CD4-positive, alpha-beta memory T cell (primary cell): ENCODE data around the gene ASRGL1. TPM values are rescaled to one million over a fixed set of nuclear protein-coding genes. Genes with fewer than 3 reads are reported as not detected.
"Not testable (repeated sequence)": the region's sequence is repeated elsewhere in the genome, so short reads cannot be mapped to it uniquely, and the experiment has no call there.

Experiments
- CTCF ChIA-PET: fragments of 350-600 bp; sonication (Branson Sonifier 250); formaldehyde crosslinking; loops from one replicate; lab custom pipeline; 2021; ENCODE audit warnings: inconsistent platforms; ENCODE audit not compliant: partially characterized antibody; lab: Charles Lee
- POLR2A ChIA-PET: fragments of 350-600 bp; sonication (Branson Sonifier 250); formaldehyde crosslinking; loops from one replicate; lab custom pipeline; 2021; ENCODE audit not compliant: partially characterized antibody; lab: Charles Lee
- DNase-seq, 5 donors: peaks; one replicate each; pipeline versions ENCODE4 v3.0.0 to v3.0.0-alpha.2; 2020 to 2022; ENCODE audit warnings: mixed read lengths in 1 of 5
- H3K27ac ChIP-seq: one replicate; pipeline ENCODE4 v1.7.0; 2013; ENCODE audit warnings: low read depth, low read length
- H3K27me3 ChIP-seq: 2 replicates; pipeline ENCODE4 v1.7.0; 2013; ENCODE audit warnings: mild to moderate bottlenecking, low read length, moderate library complexity; ENCODE audit not compliant: insufficient read depth
- H3K36me3 ChIP-seq: 2 replicates; pipeline ENCODE4 v1.7.0; 2013; ENCODE audit warnings: mild to moderate bottlenecking, low read length, moderate library complexity; ENCODE audit not compliant: insufficient read depth
- H3K4me1 ChIP-seq: 2 replicates; pipeline ENCODE4 v1.7.0; 2013; ENCODE audit warnings: mild to moderate bottlenecking, low read length, moderate library complexity; ENCODE audit not compliant: insufficient read depth
- H3K4me3 ChIP-seq, 2 donors: one replicate each; pipeline ENCODE4 v1.7.0; 2013; ENCODE audit warnings: low read length in 2 of 2, mild to moderate bottlenecking in 1 of 2
- H3K9me3 ChIP-seq, 2 donors: one replicate each; pipeline ENCODE4 v1.7.0; 2013; ENCODE audit warnings: low read length in 2 of 2, control low read depth in 1 of 2; ENCODE audit not compliant: control insufficient read depth in 1 of 2
- H3K27ac Mint-ChIP-seq, 7 donors: one replicate each; pipeline ENCODE4 v1.8.0; 2020 to 2021; ENCODE audit warnings: mixed read lengths in 7 of 7, mild to moderate bottlenecking in 6 of 7, inconsistent platforms in 3 of 7, moderate library complexity in 3 of 7
- H3K27me3 Mint-ChIP-seq, 2 donors: one replicate each; pipeline ENCODE4 v1.8.0; 2020 to 2021; ENCODE audit warnings: mixed read lengths in 2 of 2
- H3K36me3 Mint-ChIP-seq, 2 donors: one replicate each; pipeline ENCODE4 v1.8.0; 2020 to 2021; ENCODE audit warnings: mixed read lengths in 2 of 2, inconsistent platforms in 1 of 2, mild to moderate bottlenecking in 1 of 2
- H3K4me1 Mint-ChIP-seq, 4 donors: one replicate each; pipeline ENCODE4 v1.8.0; 2020 to 2021; ENCODE audit warnings: mixed read lengths in 4 of 4, mild to moderate bottlenecking in 1 of 4
- H3K4me3 Mint-ChIP-seq, 8 donors: one replicate each; pipeline ENCODE4 v1.8.0; 2020 to 2021; ENCODE audit warnings: mixed read lengths in 8 of 8, mild to moderate bottlenecking in 7 of 8, moderate library complexity in 6 of 8, inconsistent platforms in 3 of 8
- H3K9me3 Mint-ChIP-seq, 8 donors: one replicate each; pipeline ENCODE4 v1.8.0; 2020 to 2021; ENCODE audit warnings: mixed read lengths in 8 of 8, mild to moderate bottlenecking in 5 of 8, inconsistent platforms in 3 of 8, moderate library complexity in 1 of 8
- intact Hi-C: fragments of 100-400 bp; cut with micrococcal nuclease; formaldehyde crosslinking; loops from one replicate; pipeline ENCODE4 v1.15.1; 2023
- polyA plus RNA-seq, 2 donors: library from polyadenylated mRNA; unstranded; fragments of 300-500 nt; fragmentation: Illumina TruSeq; gene quantifications; one replicate each; pipeline ENCODE4 v1.2.3, GENCODE V29; 2021
- total RNA-seq, 2 experiments: library from RNA; stranded (reverse); gene quantifications; one replicate each; pipeline ENCODE4 v1.2.3, GENCODE V29; 2021

ASRGL1 gene
- total and polyA plus RNA-seq, 4 experiments from 2014 or later = 1.2 to 2.1 (median 1.6) TPM

- no peaks in the 10 kb centered on the region for H3K9me3 Mint-ChIP-seq
- Histone ChIP-seq H3K27me3 (no peaks in the 10 kb centered on the region), H3K36me3 (no peaks in the 10 kb centered on the region), H3K9me3 (no peaks in the 10 kb centered on the region), H3K4me1 (no peaks in the 10 kb centered on the region), H3K4me3 (no peak overlapping the region), H3K27ac (no peak overlapping the region)
- intact Hi-C loops = no loop called here
- POLR2A ChIA-PET = no interaction called here
- H3K27ac Mint-ChIP-seq = no peak overlapping the region
- no peak overlapping the region for H3K4me3 Mint-ChIP-seq
- H3K27me3 Mint-ChIP-seq = peaks cover 8 to 12% of the 10 kb centered on the region in 2 donors
- no peaks in the 10 kb centered on the region for H3K36me3 Mint-ChIP-seq
- no peak for DNase-seq
- H3K4me1 Mint-ChIP-seq = no peaks in the 10 kb centered on the region
- CTCF ChIA-PET = interaction anchor here (0.6 to 3.1 kb wide), 4 partner anchors 11 to 211 kb away, joined by 3 to 17 read pairs (median 4); partner anchors contain the start of gene SCGB1D2
Observed at GRCh38 chr11:62322524-62322923, 14.7 kb upstream of the ASRGL1 start.

- peaks cover 0 to under 1% (median 0%) of the 10 kb centered on the region in 4 donors for H3K4me1 Mint-ChIP-seq
- H3K27ac ChIP-seq = no peak overlapping the region
- H3K9me3 ChIP-seq = no peaks in the 10 kb centered on the region
- POLR2A ChIA-PET = no interaction called here
- peak overlapping the region in 2 of 7 donors; percentile 33 to 67 for H3K27ac Mint-ChIP-seq
- no peak overlapping the region for H3K4me3 Mint-ChIP-seq
- intact Hi-C loops = loop anchor here (1.0 kb wide), 1 partner anchor 154 kb away; no protein-coding TSS in a partner anchor
- H3K27me3 ChIP-seq = no peaks in the 10 kb centered on the region
- no peaks in the 10 kb centered on the region for H3K9me3 Mint-ChIP-seq
- peak; percentile 40 to 67 (median 49) for DNase-seq
- H3K4me1 ChIP-seq = no peaks in the 10 kb centered on the region
- CTCF ChIA-PET = interaction anchor here (0.8 kb wide), 1 partner anchor 14 kb away, joined by 3 read pairs; no protein-coding TSS in a partner anchor
- H3K27me3 Mint-ChIP-seq = peaks cover 8 to 11% of the 10 kb centered on the region in 2 donors
- no peaks in the 10 kb centered on the region for H3K36me3 ChIP-seq
- H3K4me3 ChIP-seq = no peak overlapping the region
- no peaks in the 10 kb centered on the region for H3K36me3 Mint-ChIP-seq
Observed at GRCh38 chr11:62324731-62325556, 12.3 kb upstream of the ASRGL1 start.

- H3K9me3 ChIP-seq, H3K36me3 ChIP-seq, H3K4me3 ChIP-seq, DNase-seq, H3K4me1 Mint-ChIP-seq, H3K27me3 ChIP-seq, H3K9me3 Mint-ChIP-seq, H3K27ac ChIP-seq, H3K36me3 Mint-ChIP-seq, H3K4me3 Mint-ChIP-seq, H3K4me1 ChIP-seq, POLR2A ChIA-PET, H3K27ac Mint-ChIP-seq: not testable (repeated sequence)
- intact Hi-C loops = loop anchor here (1.0 kb wide), 1 partner anchor 154 kb away; no protein-coding TSS in a partner anchor
- peaks cover 9 to 12% of the 10 kb centered on the region in 2 donors for H3K27me3 Mint-ChIP-seq
- CTCF ChIA-PET = interaction anchor here (0.8 kb wide), 1 partner anchor 13 kb away, joined by 3 read pairs; no protein-coding TSS in a partner anchor
Observed at GRCh38 chr11:62325781-62326180, 11.5 kb upstream of the ASRGL1 start.

GRCh38 chr11:62326719-62327118 is 10.5 kb upstream of the ASRGL1 start:
- H3K36me3 Mint-ChIP-seq, CTCF ChIA-PET, H3K4me3 ChIP-seq, H3K4me3 Mint-ChIP-seq, H3K4me1 ChIP-seq, H3K27ac ChIP-seq, H3K36me3 ChIP-seq, DNase-seq, H3K4me1 Mint-ChIP-seq, POLR2A ChIA-PET, H3K9me3 Mint-ChIP-seq, intact Hi-C loops, H3K27me3 ChIP-seq, H3K27ac Mint-ChIP-seq, H3K9me3 ChIP-seq: not testable (repeated sequence)
- peaks cover 13 to 19% of the 10 kb centered on the region in 2 donors for H3K27me3 Mint-ChIP-seq

GRCh38 chr11:62327541-62327940 is 9.7 kb upstream of the ASRGL1 start:
- H3K4me1 ChIP-seq, H3K36me3 ChIP-seq, H3K4me3 Mint-ChIP-seq, H3K36me3 Mint-ChIP-seq, DNase-seq, H3K4me1 Mint-ChIP-seq, H3K27me3 ChIP-seq, H3K27ac ChIP-seq, H3K9me3 Mint-ChIP-seq, H3K4me3 ChIP-seq, H3K9me3 ChIP-seq, intact Hi-C loops: not testable (repeated sequence)
- H3K27ac Mint-ChIP-seq = peak overlapping the region in 1 of 7 donors; percentile 74
- ChIA-PET POLR2A (interaction anchor here (0.6 kb wide), 1 partner anchor 390 kb away, joined by 3 read pairs; no protein-coding TSS in a partner anchor), CTCF (interaction anchor here (1.0 kb wide), 1 partner anchor 13 kb away, joined by 3 read pairs; no protein-coding TSS in a partner anchor)
- H3K27me3 Mint-ChIP-seq = peaks cover 13 to 19% of the 10 kb centered on the region in 2 donors

GRCh38 chr11:62331264-62331663 is 6.0 kb upstream of the ASRGL1 start:
- H3K4me1 Mint-ChIP-seq, H3K36me3 Mint-ChIP-seq, POLR2A ChIA-PET, intact Hi-C loops, H3K27me3 ChIP-seq, H3K4me3 Mint-ChIP-seq, DNase-seq, H3K4me1 ChIP-seq, H3K9me3 ChIP-seq, H3K36me3 ChIP-seq, H3K4me3 ChIP-seq, H3K27ac ChIP-seq, H3K9me3 Mint-ChIP-seq: not testable (repeated sequence)
- peak overlapping the region in 1 of 7 donors; percentile 18 for H3K27ac Mint-ChIP-seq
- H3K27me3 Mint-ChIP-seq = peaks cover 18 to 21% of the 10 kb centered on the region in 2 donors
- CTCF ChIA-PET = interaction anchor here (0.8 kb wide), 1 partner anchor 45 kb away, joined by 3 read pairs; no protein-coding TSS in a partner anchor

- Mint-ChIP-seq H3K9me3 (peaks cover 0 to 5% (median 0%) of the 10 kb centered on the region in 8 donors), H3K4me3 (no peak overlapping the region), H3K4me1 (peaks cover 7 to 15% (median 8%) of the 10 kb centered on the region in 4 donors), H3K27ac (no peak overlapping the region), H3K27me3 (peaks cover 16 to 27% of the 10 kb centered on the region in 2 donors), H3K36me3 (no peaks in the 10 kb centered on the region)
- no peak overlapping the region for H3K4me3 ChIP-seq
- no peak overlapping the region for H3K27ac ChIP-seq
- peaks cover 12% of the 10 kb centered on the region for H3K4me1 ChIP-seq
- ChIA-PET CTCF (no interaction called here), POLR2A (no interaction called here)
- H3K27me3 ChIP-seq = peaks cover 4% of the 10 kb centered on the region
- no peaks in the 10 kb centered on the region for H3K36me3 ChIP-seq
- intact Hi-C loops = no loop called here
- H3K9me3 ChIP-seq = no peaks in the 10 kb centered on the region
- DNase-seq = no peak
Observed at GRCh38 chr11:62333768-62334167, 3.5 kb upstream of the ASRGL1 start.
